Mesenchymal stem cell (in vitro differentiated cells and primary cell): Measurements from ENCODE around the gene NAT10.

Experiments
- DNase-seq: peaks from one replicate; pipeline ENCODE4 v3.0.0-alpha.2; 2013
- H2AFZ ChIP-seq: one replicate; pipeline ENCODE4 v1.6.1; 2013; ENCODE audit warnings: low read depth, mild to moderate bottlenecking, control low read depth, inconsistent platforms, low read length, moderate library complexity
- H2AK5ac ChIP-seq: 2 replicates; pipeline ENCODE4 v1.6.1; 2013; ENCODE audit warnings: low read length, moderate library complexity, mild to moderate bottlenecking, inconsistent platforms; ENCODE audit not compliant: severe bottlenecking
- H2BK120ac ChIP-seq: one replicate; pipeline ENCODE4 v1.6.1; 2013; ENCODE audit warnings: low read depth, mild to moderate bottlenecking, inconsistent platforms, low read length, moderate library complexity
- H2BK12ac ChIP-seq, 2 experiments: one replicate each; pipeline ENCODE4 v1.6.1; 2013; ENCODE audit warnings: inconsistent platforms in 2 of 2, low read length in 2 of 2, mild to moderate bottlenecking in 2 of 2, moderate library complexity in 2 of 2, control low read depth in 1 of 2
- H2BK15ac ChIP-seq: one replicate; pipeline ENCODE4 v1.6.1; 2013; ENCODE audit warnings: mild to moderate bottlenecking, low read depth, inconsistent platforms; ENCODE audit not compliant: poor library complexity, severe bottlenecking
- H2BK5ac ChIP-seq: 2 replicates; pipeline ENCODE4 v1.6.1; 2013; ENCODE audit warnings: low read depth, mild to moderate bottlenecking, low read length, control low read depth, inconsistent platforms; ENCODE audit not compliant: poor library complexity, severe bottlenecking
- H3K14ac ChIP-seq, 2 experiments: one replicate each; pipeline ENCODE4 v1.6.1; 2013; ENCODE audit warnings: inconsistent platforms in 2 of 2, low read length in 2 of 2, control low read depth in 1 of 2, mild to moderate bottlenecking in 1 of 2, moderate library complexity in 1 of 2
- H3K18ac ChIP-seq, 2 experiments: one replicate each; pipeline ENCODE4 v1.6.1; 2013; ENCODE audit warnings: inconsistent platforms in 2 of 2, low read length in 2 of 2, control low read depth in 1 of 2, low read depth in 1 of 2, mild to moderate bottlenecking in 1 of 2
- H3K23ac ChIP-seq, 2 experiments: one replicate each; pipeline ENCODE4 v1.6.1; 2013; ENCODE audit warnings: inconsistent platforms in 2 of 2, low read length in 2 of 2, mild to moderate bottlenecking in 2 of 2, moderate library complexity in 2 of 2, control low read depth in 1 of 2
- H3K27ac ChIP-seq: 2 replicates; pipeline ENCODE4 v1.5.1; 2013; ENCODE audit warnings: mild to moderate bottlenecking, moderate library complexity, low read length, control low read depth, inconsistent platforms; ENCODE audit not compliant: poor library complexity, severe bottlenecking
- H3K27me3 ChIP-seq, 2 experiments: 2 replicates each; pipeline versions ENCODE4 v1.6.1 to v1.7.0; 2013; ENCODE audit warnings: low read length in 2 of 2, mild to moderate bottlenecking in 2 of 2, moderate library complexity in 2 of 2, control low read depth in 1 of 2, inconsistent platforms in 1 of 2; ENCODE audit not compliant: control insufficient read depth in 1 of 2, insufficient read depth in 1 of 2
- H3K36me3 ChIP-seq, 2 experiments: 2 replicates each; pipeline versions ENCODE4 v1.6.1 to v1.7.0; 2013; ENCODE audit warnings: low read length in 2 of 2, control low read depth in 1 of 2, inconsistent platforms in 1 of 2, low read depth in 1 of 2, mild to moderate bottlenecking in 1 of 2; ENCODE audit not compliant: insufficient read depth in 2 of 2, control insufficient read depth in 1 of 2
- H3K4ac ChIP-seq, 2 experiments: one replicate each; pipeline ENCODE4 v1.6.1; 2013; ENCODE audit warnings: inconsistent platforms in 2 of 2, low read length in 2 of 2, mild to moderate bottlenecking in 2 of 2, moderate library complexity in 2 of 2, control low read depth in 1 of 2, low read depth in 1 of 2
- H3K4me1 ChIP-seq: 2 replicates; pipeline ENCODE4 v1.6.1; 2013; ENCODE audit warnings: low read depth, low read length, control low read depth; ENCODE audit not compliant: control insufficient read depth, insufficient read depth
- H3K4me2 ChIP-seq: 2 replicates; pipeline ENCODE4 v1.6.1; 2013; ENCODE audit warnings: low read length, mild to moderate bottlenecking, inconsistent platforms; ENCODE audit not compliant: poor library complexity, severe bottlenecking
- H3K4me3 ChIP-seq, 2 experiments: 2 replicates each; pipeline versions ENCODE4 v1.5.1 to v1.7.0; 2013; ENCODE audit warnings: low read length in 2 of 2, mild to moderate bottlenecking in 2 of 2, control low read depth in 1 of 2, low read depth in 1 of 2; ENCODE audit not compliant: insufficient read depth in 1 of 2
- H3K79me1 ChIP-seq: replicated peaks from 2 replicates; pipeline ENCODE4 v1.6.1; 2013; ENCODE audit warnings: mild to moderate bottlenecking, control low read depth, low read length, inconsistent platforms; ENCODE audit not compliant: poor library complexity, severe bottlenecking
- H3K9ac ChIP-seq: 2 replicates; pipeline ENCODE4 v1.7.0; 2013; ENCODE audit warnings: mild to moderate bottlenecking, low read length, moderate library complexity
- H3K9me3 ChIP-seq: 2 replicates; pipeline ENCODE4 v1.7.0; 2013; ENCODE audit warnings: mild to moderate bottlenecking, low read length; ENCODE audit not compliant: control insufficient read depth
- H4K8ac ChIP-seq: one replicate; pipeline ENCODE4 v1.6.1; 2013; ENCODE audit warnings: inconsistent platforms, mild to moderate bottlenecking, low read length, moderate library complexity
- H4K91ac ChIP-seq: one replicate; pipeline ENCODE4 v1.6.1; 2013; ENCODE audit warnings: mild to moderate bottlenecking, low read length, inconsistent platforms
- WGBS: methylation state at CpG from one replicate; pipeline ENCODE4 v1.1.7; 2013; ENCODE audit warnings: mixed read lengths; 5-methylcytosine and 5-hydroxymethylcytosine counted together

The NAT10 gene

DNA sequence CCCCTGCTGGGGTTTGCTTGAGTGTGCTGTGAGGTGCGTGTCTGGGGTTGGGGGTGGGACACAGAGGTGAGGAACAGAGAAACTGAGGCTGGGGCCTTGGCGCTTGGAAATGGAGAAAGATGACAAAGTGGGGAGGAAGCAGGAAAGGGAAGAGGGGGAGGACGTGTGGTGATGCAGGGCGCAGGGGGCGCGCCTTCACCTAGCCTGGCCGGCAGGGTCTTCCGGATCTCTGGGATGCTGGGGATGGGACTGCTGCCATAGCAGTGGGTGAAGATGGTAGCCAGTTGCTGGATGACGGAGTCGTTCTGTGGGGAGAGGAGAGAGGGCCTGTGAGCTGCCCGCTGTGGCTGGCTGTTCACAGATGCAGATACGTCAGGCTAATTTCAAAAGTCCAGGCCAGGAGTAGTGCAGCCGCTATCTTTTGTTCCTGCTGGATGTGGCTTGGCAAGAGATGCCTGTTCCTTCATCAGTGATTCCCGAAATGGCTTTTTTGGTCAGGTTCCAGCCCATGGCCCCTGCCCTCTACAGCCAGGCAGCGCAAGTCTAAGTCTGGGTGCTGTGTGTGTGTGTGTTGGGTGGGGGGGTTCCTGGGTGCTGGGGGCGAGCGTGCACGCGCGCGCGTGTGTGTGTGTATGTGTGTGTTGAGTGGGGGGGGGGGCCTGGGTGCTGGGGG, 54.8 kb downstream of the NAT10 start:
- no peak overlapping the region for H3K14ac ChIP-seq
- no peak overlapping the region for H2AK5ac ChIP-seq
- no peak overlapping the region for H3K9ac ChIP-seq
- H2BK12ac ChIP-seq = no peak overlapping the region
- H3K4me1 ChIP-seq = peaks cover 10% of the 10 kb centered on the region
- H4K91ac ChIP-seq = no peak overlapping the region
- no peak overlapping the region for H3K18ac ChIP-seq
- no peak overlapping the region for H2BK120ac ChIP-seq
- H3K9me3 ChIP-seq = no peaks in the 10 kb centered on the region
- no peak overlapping the region for H2BK15ac ChIP-seq
- H3K79me1 ChIP-seq = peaks cover 8% of the 10 kb centered on the region
- H2AFZ ChIP-seq = no peak overlapping the region
- DNase-seq = no peak
- no peak overlapping the region for H3K4me3 ChIP-seq
- no peak overlapping the region for H3K23ac ChIP-seq
- H3K27ac ChIP-seq = no peak overlapping the region
- H4K8ac ChIP-seq = no peak overlapping the region
- H3K36me3 ChIP-seq = peaks cover 20 to 87% of the 10 kb centered on the region in 2 experiments
- H3K27me3 ChIP-seq = no peaks in the 10 kb centered on the region
- WGBS = 95% methylated on average over 20 of the region's 22 CpGs
- H2BK5ac ChIP-seq = no peak overlapping the region
- no peak overlapping the region for H3K4ac ChIP-seq
- H3K4me2 ChIP-seq = no peak overlapping the region

DNA sequence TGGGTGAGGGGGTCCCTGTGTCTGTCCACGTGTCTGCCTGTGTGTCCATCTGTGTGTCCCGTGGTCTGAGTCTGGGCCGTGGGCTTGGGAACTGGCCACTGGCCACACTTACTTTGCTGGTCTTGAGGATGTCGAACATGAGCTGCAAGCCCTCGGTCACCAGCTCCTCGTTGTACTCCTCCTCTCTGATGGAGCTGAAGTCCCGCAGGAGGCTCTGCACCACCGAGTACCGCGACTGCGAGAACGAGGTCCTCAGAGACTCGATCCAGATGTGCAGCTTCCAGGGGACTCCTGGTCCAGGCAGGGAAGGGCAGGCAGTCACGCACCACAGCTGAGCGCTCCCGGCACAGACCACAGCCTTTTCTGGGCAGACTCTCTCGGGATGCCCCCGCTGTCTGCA, 55.4 kb downstream of the NAT10 start:
- DNase-seq = no peak
- no peak overlapping the region for H2BK15ac ChIP-seq
- no peak overlapping the region for H4K91ac ChIP-seq
- no peak overlapping the region for H2BK5ac ChIP-seq
- no peak overlapping the region for H3K4me3 ChIP-seq
- H3K4ac ChIP-seq = no peak overlapping the region
- H3K14ac ChIP-seq = no peak overlapping the region
- no peak overlapping the region for H2AFZ ChIP-seq
- H2BK120ac ChIP-seq = no peak overlapping the region
- no peak overlapping the region for H2BK12ac ChIP-seq
- H4K8ac ChIP-seq = no peak overlapping the region
- H3K27me3 ChIP-seq = peaks cover 0 to 2% of the 10 kb centered on the region in 2 experiments
- H3K9me3 ChIP-seq = no peaks in the 10 kb centered on the region
- H3K23ac ChIP-seq = no peak overlapping the region
- peaks cover 14 to 87% of the 10 kb centered on the region in 2 experiments for H3K36me3 ChIP-seq
- no peak overlapping the region for H2AK5ac ChIP-seq
- no peak overlapping the region for H3K18ac ChIP-seq
- WGBS = 92% methylated on average over 18 of the region's 18 CpGs
- H3K79me1 ChIP-seq = peaks cover 8% of the 10 kb centered on the region
- peaks cover 10% of the 10 kb centered on the region for H3K4me1 ChIP-seq
- H3K27ac ChIP-seq = no peak overlapping the region
- H3K4me2 ChIP-seq = no peak overlapping the region
- no peak overlapping the region for H3K9ac ChIP-seq

DNA sequence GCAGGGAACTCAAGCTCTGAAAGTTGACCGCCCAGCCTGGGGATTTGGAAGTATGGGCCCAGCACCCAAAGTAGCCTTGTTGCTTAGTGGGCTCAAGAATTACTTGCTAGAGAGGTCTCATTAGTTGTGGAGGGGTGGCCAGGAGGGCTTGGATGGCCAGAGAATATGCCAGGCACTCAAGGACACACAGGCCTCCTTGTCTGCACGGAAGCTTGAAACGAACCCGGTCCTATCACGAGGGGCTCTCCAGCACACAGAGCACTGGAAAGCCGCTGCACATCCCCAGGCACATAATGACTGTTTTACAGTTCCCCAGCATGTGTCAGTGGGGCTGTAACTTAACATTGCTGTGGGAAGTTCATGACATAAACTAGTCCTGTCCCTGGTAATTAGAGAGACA, 55.9 kb downstream of the NAT10 start:
- WGBS = 91% methylated on average over 6 of the region's 6 CpGs
- no peak overlapping the region for H3K9ac ChIP-seq

DNA sequence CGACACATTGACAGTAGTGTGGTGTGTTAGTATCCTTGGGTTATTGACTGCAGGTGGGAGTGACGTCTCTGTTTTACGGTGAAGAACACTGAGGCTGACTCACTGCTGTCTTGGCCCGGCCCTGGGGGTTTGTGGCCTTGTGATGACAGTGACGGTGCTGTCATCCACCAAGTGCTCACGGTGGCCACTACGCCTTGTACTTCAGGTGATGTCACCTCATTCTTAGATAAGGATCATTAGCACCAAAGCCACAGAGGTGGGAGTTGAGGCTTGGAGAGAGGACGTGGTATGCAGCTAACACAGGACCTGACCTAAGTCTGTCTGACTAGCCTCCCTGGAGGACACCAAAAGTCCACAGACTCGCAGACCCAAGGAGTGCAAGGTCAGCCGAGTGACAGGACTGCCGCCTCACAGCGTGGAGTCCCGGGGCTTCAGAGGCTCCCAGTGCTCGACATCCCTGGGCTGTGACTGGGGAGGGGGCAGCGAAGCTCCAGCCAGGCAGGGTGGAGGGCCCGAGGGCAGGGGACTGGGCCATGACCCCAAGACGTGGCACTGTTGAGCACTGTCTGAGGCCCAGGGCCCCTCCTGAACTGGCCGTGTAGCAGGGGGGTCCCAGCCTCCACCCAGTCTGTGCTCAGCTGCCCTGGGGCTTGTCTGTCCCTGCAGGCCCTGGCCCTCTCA, 56.5 kb downstream of the NAT10 start:
- WGBS = 81% methylated on average over 17 of the region's 18 CpGs
- no peak overlapping the region for H2BK5ac ChIP-seq
- no peak for DNase-seq
- H3K9ac ChIP-seq = no peak overlapping the region
- no peak overlapping the region for H3K23ac ChIP-seq
- H3K36me3 ChIP-seq = peaks cover 14 to 91% of the 10 kb centered on the region in 2 experiments
- no peak overlapping the region for H4K91ac ChIP-seq
- peak overlapping the region in 1 of 2 experiments; percentile 77 for H3K14ac ChIP-seq
- H3K4me1 ChIP-seq = peaks cover 10% of the 10 kb centered on the region
- H4K8ac ChIP-seq = no peak overlapping the region
- H3K27me3 ChIP-seq = peaks cover 0 to 3% of the 10 kb centered on the region in 2 experiments
- no peak overlapping the region for H3K4me2 ChIP-seq
- no peak overlapping the region for H2BK15ac ChIP-seq
- H3K27ac ChIP-seq = no peak overlapping the region
- H2AK5ac ChIP-seq = no peak overlapping the region
- peaks cover 8% of the 10 kb centered on the region for H3K79me1 ChIP-seq
- no peak overlapping the region for H2BK12ac ChIP-seq
- H3K4ac ChIP-seq = no peak overlapping the region
- H3K4me3 ChIP-seq = no peak overlapping the region
- no peaks in the 10 kb centered on the region for H3K9me3 ChIP-seq
- no peak overlapping the region for H3K18ac ChIP-seq
- no peak overlapping the region for H2AFZ ChIP-seq
- no peak overlapping the region for H2BK120ac ChIP-seq

More for the DNA sequence above, 55.9 kb downstream of the NAT10 start:
- H4K8ac ChIP-seq = no peak overlapping the region
- H3K4ac ChIP-seq = no peak overlapping the region
- H2AK5ac ChIP-seq = no peak overlapping the region
- peaks cover 14 to 87% of the 10 kb centered on the region in 2 experiments for H3K36me3 ChIP-seq
- H2AFZ ChIP-seq = no peak overlapping the region
- no peak for DNase-seq
- H2BK15ac ChIP-seq = no peak overlapping the region
- no peak overlapping the region for H3K23ac ChIP-seq
- H3K79me1 ChIP-seq = peaks cover 8% of the 10 kb centered on the region
- H3K14ac ChIP-seq = no peak overlapping the region
- H3K27me3 ChIP-seq = peaks cover 0 to 3% of the 10 kb centered on the region in 2 experiments
- no peak overlapping the region for H2BK120ac ChIP-seq
- H3K4me3 ChIP-seq = no peak overlapping the region
- H3K4me1 ChIP-seq = peaks cover 10% of the 10 kb centered on the region
- no peak overlapping the region for H3K4me2 ChIP-seq
- H4K91ac ChIP-seq = no peak overlapping the region
- no peak overlapping the region for H3K18ac ChIP-seq
- H2BK5ac ChIP-seq = no peak overlapping the region
- no peak overlapping the region for H3K27ac ChIP-seq
- no peaks in the 10 kb centered on the region for H3K9me3 ChIP-seq
- no peak overlapping the region for H2BK12ac ChIP-seq
